Lower lobe of right lung (tissue), 2 donors: ENCODE results near the gene MTURN. TPM values are rescaled to one million over a fixed set of nuclear protein-coding genes. Genes with fewer than 3 reads are reported as not detected.
A peak's percentile ranks its signal among the peaks of the same experiment; 100 is the strongest.

Experiments used
- ATAC-seq, 2 donors: fragments of 200-7000 bp; cut with Tn5 transposase; one replicate each; pipeline ENCODE4 v1.9.1; 2020 to 2022; ENCODE audit warnings: mild to moderate bottlenecking in 2 of 2, moderate library complexity in 2 of 2
- DNase-seq: peaks from one replicate; pipeline ENCODE4 v3.0.0-alpha.2; 2020
- H3K27ac ChIP-seq: fragments of 200-600 bp; one replicate; pipeline ENCODE4 v1.8.0; 2022
- H3K27me3 ChIP-seq: fragments of 200-600 bp; one replicate; pipeline ENCODE4 v1.8.0; 2022; ENCODE audit warnings: low read depth
- H3K36me3 ChIP-seq: fragments of 200-600 bp; one replicate; pipeline ENCODE4 v1.8.0; 2022; ENCODE audit warnings: mild to moderate bottlenecking
- H3K4me1 ChIP-seq: fragments of 200-600 bp; one replicate; pipeline ENCODE4 v1.8.0; 2022
- H3K4me3 ChIP-seq: fragments of 200-600 bp; one replicate; pipeline ENCODE4 v1.8.0; 2022; ENCODE audit warnings: mild to moderate bottlenecking
- H3K9me3 ChIP-seq: fragments of 200-600 bp; one replicate; pipeline ENCODE4 v1.8.0; 2022
- CTCF ChIP-seq: fragments of 200-600 bp; IDR thresholded peaks from one replicate; pipeline ENCODE4 v1.8.0; 2022; ENCODE audit warnings: antibody characterized with exemption, mild to moderate bottlenecking
- intact Hi-C: fragments of 100-400 bp; cut with DNase I; formaldehyde crosslinking; loops from one replicate; pipeline ENCODE4 v1.11.0; 2022
- total RNA-seq: library from RNA; stranded (reverse); fragmentation: NEBNext Ultra II Directional; extraction: Animal tissue kit (Norgen Biotek cat#: 25700); gene quantifications from one replicate; pipeline ENCODE4 v1.2.1, GENCODE V29; 2021
- donor health status: DM: no; HTN: yes; CAD: no; lungs with severe emphysema.

The MTURN gene
- total RNA-seq, 1 donor from 2014 or later: 39.4 TPM

- Histone ChIP-seq H3K27me3 (no peaks in the 10 kb centered on the region), H3K4me1 (peaks cover 53% of the 10 kb centered on the region), H3K27ac (peak overlapping the region; percentile 64), H3K9me3 (no peaks in the 10 kb centered on the region), H3K36me3 (no peaks in the 10 kb centered on the region), H3K4me3 (no peak overlapping the region)
- DNase-seq: no peak
- ATAC-seq: no peak
- TF ChIP-seq CTCF: no peak
- intact Hi-C loops: no loop called here
These were observed 27.9 kb downstream of the MTURN start for GRCh38 chr7:30162622-30163124.

GRCh38 chr7:30163231-30163894, 28.6 kb downstream of the MTURN start:
- no peaks in the 10 kb centered on the region for H3K36me3 ChIP-seq
- TF ChIP-seq CTCF: no peak
- peaks cover 53% of the 10 kb centered on the region for H3K4me1 ChIP-seq
- peak; percentile 31 to 44 for ATAC-seq
- peak; percentile 68 for DNase-seq
- intact Hi-C loops: no loop called here
- no peaks in the 10 kb centered on the region for H3K9me3 ChIP-seq
- H3K4me3 ChIP-seq: peak overlapping the region; percentile 4
- peak overlapping the region; percentile 64 for H3K27ac ChIP-seq
- H3K27me3 ChIP-seq: no peaks in the 10 kb centered on the region

- intact Hi-C loops: no loop called here
- no peak for DNase-seq
- no peaks in the 10 kb centered on the region for H3K27me3 ChIP-seq
- H3K4me1 ChIP-seq: peaks cover 52% of the 10 kb centered on the region
- no peaks in the 10 kb centered on the region for H3K9me3 ChIP-seq
- peak; percentile 60 to 70 for ATAC-seq
- H3K36me3 ChIP-seq: no peaks in the 10 kb centered on the region
- no peak overlapping the region for H3K27ac ChIP-seq
- TF ChIP-seq CTCF: peak; percentile 54
- no peak overlapping the region for H3K4me3 ChIP-seq
These were observed 29.8 kb downstream of the MTURN start for GRCh38 chr7:30164567-30164966.

GRCh38 chr7:30165590-30165989, 30.8 kb downstream of the MTURN start:
- intact Hi-C loops: no loop called here

GRCh38 chr7:30166155-30166840, 31.5 kb downstream of the MTURN start:
- intact Hi-C loops: no loop called here
- peak; percentile 53 to 65 for ATAC-seq
- no peaks in the 10 kb centered on the region for H3K36me3 ChIP-seq
- peak overlapping the region; percentile 34 for H3K27ac ChIP-seq
- H3K4me1 ChIP-seq: peaks cover 42% of the 10 kb centered on the region
- peak; percentile 60 for DNase-seq
- no peak for TF ChIP-seq CTCF
- no peaks in the 10 kb centered on the region for H3K27me3 ChIP-seq
- H3K9me3 ChIP-seq: no peaks in the 10 kb centered on the region
- H3K4me3 ChIP-seq: no peak overlapping the region

More at GRCh38 chr7:30165590-30165989, 30.8 kb downstream of the MTURN start:
- no peaks in the 10 kb centered on the region for H3K27me3 ChIP-seq
- H3K4me3 ChIP-seq: no peak overlapping the region
- no peaks in the 10 kb centered on the region for H3K36me3 ChIP-seq
- ATAC-seq (peak; percentile 46 to 64), DNase-seq (no peak)
- no peaks in the 10 kb centered on the region for H3K9me3 ChIP-seq
- H3K27ac ChIP-seq: peak overlapping the region; percentile 34
- peaks cover 42% of the 10 kb centered on the region for H3K4me1 ChIP-seq
- TF ChIP-seq CTCF: no peak
